ENCODE results near the gene MEX3D. TPM values are rescaled to one million over a fixed set of nuclear protein-coding genes. Genes with fewer than 3 reads are reported as not detected.

The MEX3D gene
- total and polyA plus RNA-seq, 2 experiments from 2014 or later, result 12.4 to 94.9 TPM

DNA sequence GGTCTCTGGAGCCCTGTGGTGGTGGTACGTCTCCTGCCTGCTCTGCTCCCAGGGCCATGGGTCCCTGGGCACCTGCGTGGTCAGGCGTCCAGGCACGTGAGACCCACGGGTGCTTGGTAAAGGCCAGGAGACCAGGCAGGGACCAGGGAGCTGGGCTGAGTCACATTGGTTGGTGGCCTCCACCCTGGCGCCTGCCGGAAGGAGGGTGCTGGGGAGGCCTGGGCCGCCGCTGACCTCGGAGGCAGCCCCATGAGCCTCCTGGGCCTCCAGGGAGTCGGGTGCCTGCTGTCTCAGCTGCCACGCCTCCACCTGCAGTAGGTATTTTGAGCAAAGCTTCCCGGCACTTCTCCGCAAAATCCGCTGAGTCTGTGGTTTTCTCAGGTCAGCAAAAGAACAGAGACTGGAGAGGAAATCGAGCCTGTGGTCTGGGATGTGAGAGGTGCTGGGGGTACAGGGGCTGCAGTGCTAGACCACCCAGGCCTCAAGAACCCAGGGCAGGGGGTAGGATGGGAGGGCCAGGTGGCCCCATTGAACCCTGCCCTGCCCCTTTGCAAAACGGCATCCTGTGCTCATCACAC is 47.8 kb downstream of the MEX3D start:
- Histone ChIP-seq H3K9me2 (ENCODE audit: insufficient read depth) (no peaks in the 10 kb centered on the region), H3K27ac (ENCODE audit: low read depth) (no peak overlapping the region), H3K4me2 (no peak overlapping the region), H2AFZ (no peak overlapping the region), H3K36me3 (ENCODE audit: insufficient read depth) (no peaks in the 10 kb centered on the region), H3F3A (replicated peaks; ENCODE audit: low read depth) (0 out of 2 replicates have a peak, but pooled peaks cover 4% of the 10 kb centered on the region), H3K79me2 (replicated peaks; ENCODE audit: insufficient read depth) (no peaks in the 10 kb centered on the region), H3K27me3 (ENCODE audit: insufficient read depth) (peaks cover 27% of the 10 kb centered on the region), H3K4me1 (ENCODE audit: insufficient read depth) (no peaks in the 10 kb centered on the region), H3K4me3 (no peak overlapping the region), H4K20me1 (replicated peaks; ENCODE audit: insufficient read depth) (no peaks in the 10 kb centered on the region; the same call in 1 of the 2 replicates)
- peaks cover 39% of the 10 kb centered on the region for H3K27me3 Mint-ChIP-seq (ENCODE audit: insufficient read depth, low read depth, poor library complexity)
- DNase-seq (ENCODE audit: low spot score) (no peak), ATAC-seq (no peak)
- peaks cover 6% of the 10 kb centered on the region; the same call in 2 of the 3 replicates for H3K4me1 Mint-ChIP-seq
- H3K27ac Mint-ChIP-seq, result no peak overlapping the region
- TF ChIP-seq, protein P1, sequence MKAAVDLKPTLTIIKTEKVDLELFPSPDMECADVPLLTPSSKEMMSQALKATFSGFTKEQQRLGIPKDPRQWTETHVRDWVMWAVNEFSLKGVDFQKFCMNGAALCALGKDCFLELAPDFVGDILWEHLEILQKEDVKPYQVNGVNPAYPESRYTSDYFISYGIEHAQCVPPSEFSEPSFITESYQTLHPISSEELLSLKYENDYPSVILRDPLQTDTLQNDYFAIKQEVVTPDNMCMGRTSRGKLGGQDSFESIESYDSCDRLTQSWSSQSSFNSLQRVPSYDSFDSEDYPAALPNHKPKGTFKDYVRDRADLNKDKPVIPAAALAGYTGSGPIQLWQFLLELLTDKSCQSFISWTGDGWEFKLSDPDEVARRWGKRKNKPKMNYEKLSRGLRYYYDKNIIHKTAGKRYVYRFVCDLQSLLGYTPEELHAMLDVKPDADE (IDR thresholded peaks at IDR 0.05), result no peak
- TF ChIP-seq ZNF114 (CRISPR knock-in tag; IDR thresholded peaks at IDR 0.05) (no peak), STAT1 (IDR thresholded peaks at IDR 0.05; ENCODE audit: unreplicated experiment) (no peak), JUNB (IDR thresholded peaks at IDR 0.05; ENCODE audit: unreplicated experiment) (no peak), ZNF331 (CRISPR knock-in tag; IDR thresholded peaks at IDR 0.05; ENCODE audit: low read depth) (no peak), POLR2AphosphoS5 (IDR thresholded peaks at IDR 0.05; ENCODE audit: low read depth) (no peak), EZH2 (IDR thresholded peaks at IDR 0.05; ENCODE audit: low read depth, unreplicated experiment) (no peak), CREB1 (CRISPR knock-in tag; IDR thresholded peaks at IDR 0.05; ENCODE audit: low read depth) (no peak), EZH2phosphoT487 (IDR thresholded peaks at IDR 0.05; ENCODE audit: unreplicated experiment) (no peak), NANOG (IDR thresholded peaks at IDR 0.05; ENCODE audit: borderline replicate concordance) (no peak)
- TF ChIP-seq, protein P2, sequence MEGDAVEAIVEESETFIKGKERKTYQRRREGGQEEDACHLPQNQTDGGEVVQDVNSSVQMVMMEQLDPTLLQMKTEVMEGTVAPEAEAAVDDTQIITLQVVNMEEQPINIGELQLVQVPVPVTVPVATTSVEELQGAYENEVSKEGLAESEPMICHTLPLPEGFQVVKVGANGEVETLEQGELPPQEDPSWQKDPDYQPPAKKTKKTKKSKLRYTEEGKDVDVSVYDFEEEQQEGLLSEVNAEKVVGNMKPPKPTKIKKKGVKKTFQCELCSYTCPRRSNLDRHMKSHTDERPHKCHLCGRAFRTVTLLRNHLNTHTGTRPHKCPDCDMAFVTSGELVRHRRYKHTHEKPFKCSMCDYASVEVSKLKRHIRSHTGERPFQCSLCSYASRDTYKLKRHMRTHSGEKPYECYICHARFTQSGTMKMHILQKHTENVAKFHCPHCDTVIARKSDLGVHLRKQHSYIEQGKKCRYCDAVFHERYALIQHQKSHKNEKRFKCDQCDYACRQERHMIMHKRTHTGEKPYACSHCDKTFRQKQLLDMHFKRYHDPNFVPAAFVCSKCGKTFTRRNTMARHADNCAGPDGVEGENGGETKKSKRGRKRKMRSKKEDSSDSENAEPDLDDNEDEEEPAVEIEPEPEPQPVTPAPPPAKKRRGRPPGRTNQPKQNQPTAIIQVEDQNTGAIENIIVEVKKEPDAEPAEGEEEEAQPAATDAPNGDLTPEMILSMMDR (conservative IDR thresholded peaks at IDR 0.05; ENCODE audit: low read depth in 2 of 2), result no peak
- TF ChIP-seq, protein P3, sequence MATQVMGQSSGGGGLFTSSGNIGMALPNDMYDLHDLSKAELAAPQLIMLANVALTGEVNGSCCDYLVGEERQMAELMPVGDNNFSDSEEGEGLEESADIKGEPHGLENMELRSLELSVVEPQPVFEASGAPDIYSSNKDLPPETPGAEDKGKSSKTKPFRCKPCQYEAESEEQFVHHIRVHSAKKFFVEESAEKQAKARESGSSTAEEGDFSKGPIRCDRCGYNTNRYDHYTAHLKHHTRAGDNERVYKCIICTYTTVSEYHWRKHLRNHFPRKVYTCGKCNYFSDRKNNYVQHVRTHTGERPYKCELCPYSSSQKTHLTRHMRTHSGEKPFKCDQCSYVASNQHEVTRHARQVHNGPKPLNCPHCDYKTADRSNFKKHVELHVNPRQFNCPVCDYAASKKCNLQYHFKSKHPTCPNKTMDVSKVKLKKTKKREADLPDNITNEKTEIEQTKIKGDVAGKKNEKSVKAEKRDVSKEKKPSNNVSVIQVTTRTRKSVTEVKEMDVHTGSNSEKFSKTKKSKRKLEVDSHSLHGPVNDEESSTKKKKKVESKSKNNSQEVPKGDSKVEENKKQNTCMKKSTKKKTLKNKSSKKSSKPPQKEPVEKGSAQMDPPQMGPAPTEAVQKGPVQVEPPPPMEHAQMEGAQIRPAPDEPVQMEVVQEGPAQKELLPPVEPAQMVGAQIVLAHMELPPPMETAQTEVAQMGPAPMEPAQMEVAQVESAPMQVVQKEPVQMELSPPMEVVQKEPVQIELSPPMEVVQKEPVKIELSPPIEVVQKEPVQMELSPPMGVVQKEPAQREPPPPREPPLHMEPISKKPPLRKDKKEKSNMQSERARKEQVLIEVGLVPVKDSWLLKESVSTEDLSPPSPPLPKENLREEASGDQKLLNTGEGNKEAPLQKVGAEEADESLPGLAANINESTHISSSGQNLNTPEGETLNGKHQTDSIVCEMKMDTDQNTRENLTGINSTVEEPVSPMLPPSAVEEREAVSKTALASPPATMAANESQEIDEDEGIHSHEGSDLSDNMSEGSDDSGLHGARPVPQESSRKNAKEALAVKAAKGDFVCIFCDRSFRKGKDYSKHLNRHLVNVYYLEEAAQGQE (IDR thresholded peaks at IDR 0.05; ENCODE audit: unreplicated experiment), result no peak
- TF ChIP-seq, protein P4, sequence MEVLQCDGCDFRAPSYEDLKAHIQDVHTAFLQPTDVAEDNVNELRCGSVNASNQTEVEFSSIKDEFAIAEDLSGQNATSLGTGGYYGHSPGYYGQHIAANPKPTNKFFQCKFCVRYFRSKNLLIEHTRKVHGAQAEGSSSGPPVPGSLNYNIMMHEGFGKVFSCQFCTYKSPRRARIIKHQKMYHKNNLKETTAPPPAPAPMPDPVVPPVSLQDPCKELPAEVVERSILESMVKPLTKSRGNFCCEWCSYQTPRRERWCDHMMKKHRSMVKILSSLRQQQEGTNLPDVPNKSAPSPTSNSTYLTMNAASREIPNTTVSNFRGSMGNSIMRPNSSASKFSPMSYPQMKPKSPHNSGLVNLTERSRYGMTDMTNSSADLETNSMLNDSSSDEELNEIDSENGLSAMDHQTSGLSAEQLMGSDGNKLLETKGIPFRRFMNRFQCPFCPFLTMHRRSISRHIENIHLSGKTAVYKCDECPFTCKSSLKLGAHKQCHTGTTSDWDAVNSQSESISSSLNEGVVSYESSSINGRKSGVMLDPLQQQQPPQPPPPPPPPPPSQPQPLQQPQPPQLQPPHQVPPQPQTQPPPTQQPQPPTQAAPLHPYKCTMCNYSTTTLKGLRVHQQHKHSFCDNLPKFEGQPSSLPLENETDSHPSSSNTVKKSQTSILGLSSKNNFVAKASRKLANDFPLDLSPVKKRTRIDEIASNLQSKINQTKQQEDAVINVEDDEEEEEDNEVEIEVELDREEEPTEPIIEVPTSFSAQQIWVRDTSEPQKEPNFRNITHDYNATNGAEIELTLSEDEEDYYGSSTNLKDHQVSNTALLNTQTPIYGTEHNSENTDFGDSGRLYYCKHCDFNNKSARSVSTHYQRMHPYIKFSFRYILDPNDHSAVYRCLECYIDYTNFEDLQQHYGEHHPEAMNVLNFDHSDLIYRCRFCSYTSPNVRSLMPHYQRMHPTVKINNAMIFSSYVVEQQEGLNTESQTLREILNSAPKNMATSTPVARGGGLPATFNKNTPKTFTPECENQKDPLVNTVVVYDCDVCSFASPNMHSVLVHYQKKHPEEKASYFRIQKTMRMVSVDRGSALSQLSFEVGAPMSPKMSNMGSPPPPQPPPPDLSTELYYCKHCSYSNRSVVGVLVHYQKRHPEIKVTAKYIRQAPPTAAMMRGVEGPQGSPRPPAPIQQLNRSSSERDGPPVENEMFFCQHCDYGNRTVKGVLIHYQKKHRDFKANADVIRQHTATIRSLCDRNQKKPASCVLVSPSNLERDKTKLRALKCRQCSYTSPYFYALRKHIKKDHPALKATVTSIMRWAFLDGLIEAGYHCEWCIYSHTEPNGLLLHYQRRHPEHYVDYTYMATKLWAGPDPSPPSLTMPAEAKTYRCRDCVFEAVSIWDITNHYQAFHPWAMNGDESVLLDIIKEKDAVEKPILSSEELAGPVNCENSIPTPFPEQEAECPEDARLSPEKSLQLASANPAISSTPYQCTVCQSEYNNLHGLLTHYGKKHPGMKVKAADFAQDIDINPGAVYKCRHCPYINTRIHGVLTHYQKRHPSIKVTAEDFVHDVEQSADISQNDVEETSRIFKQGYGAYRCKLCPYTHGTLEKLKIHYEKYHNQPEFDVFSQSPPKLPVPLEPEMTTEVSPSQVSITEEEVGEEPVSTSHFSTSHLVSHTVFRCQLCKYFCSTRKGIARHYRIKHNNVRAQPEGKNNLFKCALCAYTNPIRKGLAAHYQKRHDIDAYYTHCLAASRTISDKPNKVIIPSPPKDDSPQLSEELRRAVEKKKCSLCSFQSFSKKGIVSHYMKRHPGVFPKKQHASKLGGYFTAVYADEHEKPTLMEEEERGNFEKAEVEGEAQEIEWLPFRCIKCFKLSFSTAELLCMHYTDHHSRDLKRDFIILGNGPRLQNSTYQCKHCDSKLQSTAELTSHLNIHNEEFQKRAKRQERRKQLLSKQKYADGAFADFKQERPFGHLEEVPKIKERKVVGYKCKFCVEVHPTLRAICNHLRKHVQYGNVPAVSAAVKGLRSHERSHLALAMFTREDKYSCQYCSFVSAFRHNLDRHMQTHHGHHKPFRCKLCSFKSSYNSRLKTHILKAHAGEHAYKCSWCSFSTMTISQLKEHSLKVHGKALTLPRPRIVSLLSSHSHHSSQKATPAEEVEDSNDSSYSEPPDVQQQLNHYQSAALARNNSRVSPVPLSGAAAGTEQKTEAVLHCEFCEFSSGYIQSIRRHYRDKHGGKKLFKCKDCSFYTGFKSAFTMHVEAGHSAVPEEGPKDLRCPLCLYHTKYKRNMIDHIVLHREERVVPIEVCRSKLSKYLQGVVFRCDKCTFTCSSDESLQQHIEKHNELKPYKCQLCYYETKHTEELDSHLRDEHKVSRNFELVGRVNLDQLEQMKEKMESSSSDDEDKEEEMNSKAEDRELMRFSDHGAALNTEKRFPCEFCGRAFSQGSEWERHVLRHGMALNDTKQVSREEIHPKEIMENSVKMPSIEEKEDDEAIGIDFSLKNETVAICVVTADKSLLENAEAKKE (CRISPR knock-in tag; IDR thresholded peaks at IDR 0.05), result no peak
- peaks cover 4% of the 10 kb centered on the region; the same call in 1 of the 3 replicates for H3K36me3 Mint-ChIP-seq (ENCODE audit: low read depth)
- H3K4me3 Mint-ChIP-seq, result no peak overlapping the region
- peaks cover 8% of the 10 kb centered on the region for H3K9me3 Mint-ChIP-seq
